ENCODE data around the gene LARP4B.

The LARP4B gene

DNA sequence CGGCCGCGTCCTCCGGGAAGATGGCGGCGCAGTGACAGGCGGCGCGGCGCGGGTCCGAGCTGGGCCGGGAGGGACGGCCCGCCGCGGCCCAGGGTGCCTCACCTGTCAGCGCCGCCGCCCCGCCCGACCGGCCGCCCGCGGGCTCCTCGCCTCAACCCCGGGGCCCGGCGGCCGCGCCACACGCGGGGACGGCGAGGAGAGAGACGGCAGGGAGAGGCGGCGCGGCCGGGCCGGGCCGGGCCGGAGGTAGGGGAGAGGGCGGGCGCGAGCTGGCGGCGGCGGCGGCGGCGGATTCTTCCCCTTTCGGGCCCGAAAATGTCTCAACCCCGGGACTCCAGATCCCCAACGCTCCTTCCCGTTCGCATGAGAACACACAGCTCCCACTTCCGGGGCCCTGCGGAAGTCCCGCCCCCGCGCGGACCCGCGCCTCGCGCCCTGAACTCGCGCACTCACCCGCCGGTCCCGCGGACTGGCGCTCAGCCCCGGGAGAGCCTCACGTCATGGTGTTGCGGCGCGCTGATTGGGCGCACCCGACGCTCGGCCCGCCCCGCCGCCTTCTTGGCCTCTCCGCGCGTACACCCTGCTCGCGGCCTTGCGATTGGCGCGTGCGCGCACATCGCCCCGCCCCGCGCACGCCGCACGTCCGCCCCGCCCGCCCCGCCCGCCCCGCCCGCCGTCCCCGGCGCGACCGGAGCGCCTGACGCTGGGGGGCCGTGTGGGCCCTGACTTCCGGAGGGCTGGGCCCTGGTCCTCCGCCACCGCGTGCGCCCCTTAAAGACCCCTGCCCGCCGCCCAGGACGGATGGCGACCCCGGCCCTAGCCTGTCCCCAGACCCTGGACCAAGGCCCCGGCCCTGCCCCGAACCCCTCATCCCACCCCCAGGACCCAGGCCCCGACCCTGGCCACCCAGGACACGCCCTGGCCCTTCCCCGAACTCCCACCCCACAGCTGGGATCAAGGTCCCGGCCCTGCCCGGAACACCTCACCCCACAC is at the start of gene LARP4B:
Gene LARP4B, minus strand, starts transcription at position 380 of the 993 bp plus-strand sequence. CDS start 45,984 bp downstream, outside the sequence.
- in situ Hi-C loops (cut with HindIII; ENCODE audit: low sequenced_read_pairs): loop anchor here (5.0 kb wide), 1 partner anchor 56 kb away; the partner anchor contains the start of gene GTPBP4

DNA sequence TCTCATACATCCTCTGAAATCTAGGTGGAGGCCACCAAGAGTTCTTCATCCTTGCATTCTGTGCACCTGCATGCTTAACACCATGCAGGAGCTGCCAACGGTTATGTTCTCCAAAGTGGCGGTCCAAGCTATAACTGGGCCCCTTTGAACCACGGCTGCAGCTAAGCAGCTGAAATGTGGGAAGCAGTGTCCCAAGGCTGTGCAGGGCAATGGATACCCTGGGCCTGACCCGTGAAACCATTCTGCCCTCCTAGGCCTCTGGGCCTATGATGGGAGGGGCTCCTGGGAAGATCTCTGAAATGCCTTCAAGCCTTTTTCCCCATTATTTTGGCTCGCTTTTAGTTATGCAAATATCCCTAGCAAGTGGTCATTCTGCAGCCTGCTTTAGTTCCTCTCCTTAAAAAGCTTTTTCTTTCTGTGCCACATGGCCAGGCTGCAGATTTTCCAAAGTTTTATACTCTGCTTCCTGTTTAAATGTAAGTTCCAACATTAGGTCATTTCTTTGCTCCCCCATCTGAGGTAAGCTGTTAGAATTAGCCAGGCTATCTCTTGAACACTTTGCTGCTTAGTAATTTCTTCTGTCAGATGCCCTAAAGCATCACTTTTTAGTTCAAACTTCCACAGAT is 49.1 kb upstream of the LARP4B start:
- in situ Hi-C loops (cut with HindIII; ENCODE audit: low sequenced_read_pairs): no loop called here

DNA sequence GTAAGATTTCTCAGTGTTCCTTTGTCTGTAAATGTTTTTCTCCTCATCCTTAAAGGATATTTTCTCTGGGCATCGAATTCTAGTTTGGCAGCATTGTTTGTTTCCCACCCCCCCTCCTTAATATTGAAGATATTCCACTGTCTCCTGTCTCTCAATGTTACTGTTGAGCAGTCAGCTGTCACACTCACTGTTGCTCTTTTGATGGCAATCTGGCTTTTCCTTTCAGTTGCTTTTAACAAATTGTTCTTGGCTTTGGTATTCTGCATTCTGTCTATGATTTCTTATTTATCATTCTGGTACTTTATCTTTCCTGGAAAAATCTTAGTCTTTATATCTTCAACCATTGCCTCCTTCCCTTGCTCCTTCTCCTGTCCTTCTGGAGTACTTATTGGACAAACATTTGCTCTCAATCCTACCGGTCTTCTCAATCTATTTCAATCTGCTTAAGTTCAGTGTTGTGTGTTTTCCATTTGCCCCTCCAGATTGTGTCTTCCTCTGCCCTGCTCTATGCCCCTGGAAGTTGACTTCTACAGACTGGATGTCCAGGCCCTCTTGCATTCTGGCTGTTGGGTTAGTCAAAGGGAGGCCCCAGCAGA is 47.4 kb upstream of the LARP4B start:
- in situ Hi-C loops (cut with HindIII; ENCODE audit: low sequenced_read_pairs): no loop called here

GRCh38 chr10:976316-976715 is 44.8 kb upstream of the LARP4B start:
- in situ Hi-C loops (cut with HindIII; ENCODE audit: low sequenced_read_pairs): no loop called here

DNA sequence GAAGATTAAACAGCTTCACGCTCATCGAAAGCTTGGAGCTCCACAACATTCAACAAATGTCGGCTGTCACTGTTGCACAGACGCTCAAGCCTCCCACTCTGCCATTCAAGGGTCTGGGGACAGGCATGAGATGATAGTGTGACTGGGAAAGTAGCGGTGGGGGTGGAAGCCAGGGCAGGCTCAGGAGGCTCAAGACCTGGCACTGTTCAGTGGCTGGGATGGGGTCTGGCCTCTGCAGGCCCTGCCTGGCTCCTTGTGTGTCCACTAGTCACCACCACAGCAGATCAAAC is 43.2 kb upstream of the LARP4B start:
- in situ Hi-C loops (cut with HindIII; ENCODE audit: low sequenced_read_pairs): no loop called here

DNA sequence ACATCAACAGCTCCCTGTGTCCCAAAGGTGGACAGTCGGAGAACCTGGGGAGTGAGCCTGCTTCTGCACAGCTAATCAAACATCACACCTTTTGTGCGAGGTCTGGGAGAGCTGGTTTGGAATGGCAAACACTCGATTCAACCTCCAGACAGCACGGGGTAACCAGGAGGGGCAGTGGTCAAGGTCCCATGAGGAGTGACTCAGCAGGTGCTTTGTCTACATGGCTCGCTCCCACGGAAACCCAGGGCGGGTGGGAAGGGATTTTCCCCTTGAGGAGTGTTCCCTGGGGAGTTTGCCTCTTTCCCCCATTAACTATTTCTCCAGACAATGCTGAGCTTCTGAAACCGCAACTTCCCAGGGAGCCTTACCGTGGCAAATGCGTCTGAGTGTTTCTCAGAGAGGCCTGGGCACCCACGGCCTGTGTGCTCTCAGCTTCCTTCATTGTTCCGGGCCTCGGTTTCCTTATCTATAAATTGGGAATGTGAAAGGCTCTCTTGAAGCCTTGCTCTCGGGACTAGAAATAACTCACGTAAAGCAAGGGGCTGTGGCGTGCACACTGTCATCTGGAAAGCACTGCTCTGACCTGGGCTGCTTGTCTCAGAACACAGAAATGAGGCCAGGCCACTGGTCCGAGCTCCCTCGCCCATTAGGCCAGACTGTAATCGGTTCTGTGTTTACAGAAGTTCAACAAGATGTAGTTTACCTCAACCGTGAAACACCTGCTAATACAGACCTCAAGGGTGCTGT is 42.7 kb upstream of the LARP4B start:
- in situ Hi-C loops (cut with HindIII; ENCODE audit: low sequenced_read_pairs): no loop called here

DNA sequence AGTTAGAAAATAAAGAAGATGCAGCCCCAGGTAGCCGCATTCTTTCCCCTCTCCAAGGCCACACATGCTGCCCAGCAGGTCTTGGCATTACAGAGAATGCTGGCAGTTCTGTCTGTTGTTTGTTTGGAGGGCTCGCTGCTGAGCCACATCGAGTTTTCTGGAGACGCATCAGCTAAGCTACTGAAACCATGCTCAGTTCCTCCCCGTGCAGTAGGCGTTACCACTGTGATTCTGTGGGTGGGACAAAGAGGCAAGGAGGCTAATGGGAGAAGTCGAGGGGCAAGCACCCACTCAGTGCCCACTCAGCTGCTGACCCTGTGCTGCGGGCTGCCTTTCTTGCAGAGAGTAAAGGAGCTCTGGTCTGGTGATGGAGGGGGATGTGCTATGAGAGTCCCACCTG is 41.3 kb upstream of the LARP4B start:
- in situ Hi-C loops (cut with HindIII; ENCODE audit: low sequenced_read_pairs): no loop called here

DNA sequence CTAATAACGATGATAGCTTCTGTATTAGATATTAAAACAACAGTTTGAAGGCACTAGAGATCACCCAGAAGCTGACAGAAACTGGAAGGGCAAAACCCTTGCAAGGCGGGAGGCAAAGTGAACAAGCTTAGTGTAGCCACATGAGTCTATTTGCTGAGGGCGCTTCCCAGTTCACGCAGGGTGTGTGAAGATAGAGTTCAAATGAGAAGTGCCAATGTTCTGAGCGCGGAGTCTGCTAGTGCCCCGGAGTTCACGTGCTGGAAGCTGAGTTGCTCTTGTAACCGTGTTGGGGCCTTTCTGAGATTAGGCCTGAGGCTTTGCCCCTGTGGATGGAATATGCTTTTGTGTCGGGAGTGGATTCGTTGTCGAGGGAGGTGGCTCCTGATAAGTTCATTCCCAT is 40.1 kb upstream of the LARP4B start:
- in situ Hi-C loops (cut with HindIII; ENCODE audit: low sequenced_read_pairs): no loop called here

DNA sequence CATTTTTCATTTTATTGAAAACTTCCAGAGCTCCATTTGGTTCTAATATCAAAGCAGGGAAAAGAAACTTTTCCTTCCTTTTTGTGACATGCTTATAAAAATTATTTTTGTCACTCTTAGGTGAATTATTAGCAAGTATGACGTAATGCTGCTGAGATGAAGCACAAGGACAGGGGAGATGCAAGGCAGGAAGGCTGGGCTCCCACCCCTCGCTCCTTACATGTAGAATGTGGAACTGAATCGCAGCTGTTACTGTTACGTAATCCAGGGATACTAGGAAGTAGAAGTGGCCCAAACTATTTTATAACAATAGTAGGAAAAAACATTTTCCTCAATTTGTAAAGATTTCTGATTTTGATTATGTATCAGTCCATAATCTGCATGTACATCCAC is 39.6 kb upstream of the LARP4B start:
- in situ Hi-C loops (cut with HindIII; ENCODE audit: low sequenced_read_pairs): no loop called here

- in situ Hi-C loops (cut with HindIII; ENCODE audit: low sequenced_read_pairs): no loop called here
Measured at GRCh38 chr10:970311-971149, 39.0 kb upstream of the LARP4B start.

GRCh38 chr10:969473-970150 is 38.1 kb upstream of the LARP4B start:
- in situ Hi-C loops (cut with HindIII; ENCODE audit: low sequenced_read_pairs): no loop called here

GRCh38 chr10:968546-969199 is 37.2 kb upstream of the LARP4B start:
- in situ Hi-C loops (cut with HindIII; ENCODE audit: low sequenced_read_pairs): no loop called here

- in situ Hi-C loops (cut with HindIII; ENCODE audit: low sequenced_read_pairs): no loop called here
Measured at GRCh38 chr10:966466-967235, 35.1 kb upstream of the LARP4B start.

GRCh38 chr10:964988-965417 is 33.5 kb upstream of the LARP4B start:
- in situ Hi-C loops (cut with HindIII; ENCODE audit: low sequenced_read_pairs): no loop called here

GRCh38 chr10:964321-964987 is 32.9 kb upstream of the LARP4B start:
- in situ Hi-C loops (cut with HindIII; ENCODE audit: low sequenced_read_pairs): no loop called here

DNA sequence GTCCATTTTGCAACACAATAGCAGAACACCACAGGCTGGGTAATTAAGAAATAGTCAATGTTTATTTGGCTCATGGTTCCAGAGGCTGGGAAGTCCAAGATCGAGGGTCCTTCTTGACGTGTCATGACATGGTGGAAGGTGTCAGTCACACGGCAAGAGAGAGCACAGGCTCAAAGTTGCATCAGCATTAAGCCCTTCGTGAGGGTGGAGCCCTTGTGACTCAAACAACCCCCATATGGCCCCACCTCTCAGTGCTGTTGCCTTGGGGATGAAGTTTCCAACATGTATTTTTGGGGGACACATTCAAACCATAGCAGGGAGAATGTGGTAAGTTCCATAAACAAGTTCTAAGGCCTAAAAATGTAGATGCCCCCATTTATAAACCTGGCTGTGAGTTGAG is 32.1 kb upstream of the LARP4B start:
- in situ Hi-C loops (cut with HindIII; ENCODE audit: low sequenced_read_pairs): no loop called here

GRCh38 chr10:963186-963585 is 31.7 kb upstream of the LARP4B start:
- in situ Hi-C loops (cut with HindIII; ENCODE audit: low sequenced_read_pairs): no loop called here

DNA sequence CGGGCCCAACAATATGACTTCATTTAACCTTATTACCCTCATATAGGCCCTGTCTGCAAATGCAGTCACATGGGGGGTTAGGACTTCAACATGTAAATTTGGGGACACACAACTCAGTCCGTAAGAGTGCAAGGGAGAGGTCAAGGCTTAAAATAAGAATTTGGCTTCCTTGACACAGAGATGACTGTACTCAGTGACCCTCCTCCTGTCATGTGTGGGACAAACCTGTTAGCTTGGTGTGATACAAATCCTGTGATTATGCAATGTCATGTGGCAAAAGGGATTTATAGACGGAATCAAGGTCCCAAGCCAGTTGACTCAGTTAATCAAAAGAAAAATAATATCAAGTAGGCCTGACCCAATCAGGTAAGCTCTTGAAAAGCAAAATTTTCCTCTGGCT is 30.8 kb upstream of the LARP4B start:
- in situ Hi-C loops (cut with HindIII; ENCODE audit: low sequenced_read_pairs): no loop called here

All from endothelial cell of hepatic sinusoid (primary cell).